CD14-positive monocyte (primary cell): ENCODE results near the gene TMIGD1. TPM values are rescaled to one million over a fixed set of nuclear protein-coding genes. Genes with fewer than 3 reads are reported as not detected.
A peak's percentile ranks its signal among the peaks of the same experiment; 100 is the strongest.

Experiments
- DNase-seq, 3 donors: peaks; one replicate each; pipeline ENCODE4 v3.0.0-alpha.2; 2011 to 2022
- H2AFZ ChIP-seq: 2 replicates; pipeline ENCODE4 v1.6.0; 2012; ENCODE audit warnings: mild to moderate bottlenecking, low read depth, low read length, inconsistent platforms; ENCODE audit not compliant: insufficient read depth, poor library complexity, severe bottlenecking
- H3K27ac ChIP-seq, 2 donors: 1 replicate in 1 of 2; 2 replicates in 1 of 2; pipeline ENCODE4 v1.5.1; 2012 to 2013; ENCODE audit warnings: low read length in 2 of 2, control low read depth in 1 of 2, inconsistent platforms in 1 of 2, low read depth in 1 of 2, mild to moderate bottlenecking in 1 of 2
- H3K27me3 ChIP-seq, 2 donors: one replicate each; pipeline versions ENCODE4 v1.6.0 to v1.6.1; 2011 to 2013; ENCODE audit warnings: low read length in 2 of 2; ENCODE audit not compliant: control insufficient read depth in 2 of 2, insufficient read depth in 2 of 2
- H3K36me3 ChIP-seq, 2 donors: replicated peaks in 1 of 2; 1 replicate in 1 of 2; 2 replicates in 1 of 2; pipeline versions ENCODE4 v1.5.1 to v1.6.1; 2012 to 2013; ENCODE audit warnings: low read length in 2 of 2, control low read depth in 1 of 2, inconsistent platforms in 1 of 2, mild to moderate bottlenecking in 1 of 2; ENCODE audit not compliant: insufficient read depth in 2 of 2, control insufficient read depth in 1 of 2
- H3K4me1 ChIP-seq, 2 donors: 1 replicate in 1 of 2; 2 replicates in 1 of 2; pipeline versions ENCODE4 v1.5.1 to v1.6.1; 2012 to 2013; ENCODE audit warnings: low read length in 2 of 2, control low read depth in 1 of 2, inconsistent platforms in 1 of 2, mild to moderate bottlenecking in 1 of 2, moderate library complexity in 1 of 2; ENCODE audit not compliant: insufficient read depth in 2 of 2, control insufficient read depth in 1 of 2
- H3K4me2 ChIP-seq: replicated peaks from 2 replicates; pipeline ENCODE3; 2012; ENCODE audit warnings: low read length, moderate library complexity, mild to moderate bottlenecking; ENCODE audit not compliant: poor library complexity, severe bottlenecking; ENCODE audit errors: extremely low read depth
- H3K4me3 ChIP-seq, 3 experiments: fragments of 200-600 bp in 1 of 3; sonication (generic) in 1 of 3; replicated peaks in 1 of 3; 1 replicate in 2 of 3; 2 replicates in 1 of 3; pipeline ENCODE4 v1.5.1; 2011 to 2013; ENCODE audit warnings: low read length in 3 of 3, mild to moderate bottlenecking in 3 of 3, control low read depth in 2 of 3, low read depth in 2 of 3, inconsistent platforms in 1 of 3, moderate library complexity in 1 of 3
- H3K79me2 ChIP-seq: 2 replicates; pipeline ENCODE4 v1.6.0; 2012; ENCODE audit warnings: mild to moderate bottlenecking, control low read depth, inconsistent platforms, low read length, moderate library complexity; ENCODE audit not compliant: insufficient read depth
- H3K9ac ChIP-seq: 2 replicates; pipeline ENCODE4 v1.6.0; 2017; ENCODE audit warnings: low read length, mild to moderate bottlenecking; ENCODE audit not compliant: insufficient read depth, poor library complexity, severe bottlenecking
- H3K9me3 ChIP-seq, 2 donors: replicated peaks in 1 of 2; 1 replicate in 1 of 2; 2 replicates in 1 of 2; pipeline versions ENCODE4 v1.5.1 to v1.6.1; 2012 to 2013; ENCODE audit warnings: low read length in 2 of 2, control low read depth in 1 of 2; ENCODE audit not compliant: control insufficient read depth in 1 of 2, insufficient read depth in 1 of 2
- H4K20me1 ChIP-seq: 2 replicates; pipeline ENCODE4 v1.6.0; 2012; ENCODE audit warnings: mild to moderate bottlenecking, low read length, control low read depth, moderate library complexity; ENCODE audit not compliant: insufficient read depth
- H3K27ac Mint-ChIP-seq, 7 donors: one replicate each; pipeline ENCODE4 v1.8.0; 2020; ENCODE audit warnings: mild to moderate bottlenecking in 7 of 7, mixed read lengths in 7 of 7, moderate library complexity in 6 of 7, inconsistent platforms in 2 of 7
- H3K27me3 Mint-ChIP-seq, 3 donors: one replicate each; pipeline ENCODE4 v1.8.0; 2021 to 2022; ENCODE audit warnings: low read depth in 3 of 3, mild to moderate bottlenecking in 3 of 3, mixed read lengths in 3 of 3, moderate library complexity in 3 of 3, inconsistent platforms in 1 of 3
- H3K36me3 Mint-ChIP-seq, 2 donors: one replicate each; pipeline ENCODE4 v1.8.0; 2020; ENCODE audit warnings: mixed read lengths in 2 of 2, inconsistent platforms in 1 of 2, mild to moderate bottlenecking in 1 of 2
- H3K4me1 Mint-ChIP-seq: one replicate; pipeline ENCODE4 v1.8.0; 2020; ENCODE audit warnings: mild to moderate bottlenecking, mixed read lengths
- H3K4me3 Mint-ChIP-seq, 2 donors: one replicate each; pipeline ENCODE4 v1.8.0; 2020; ENCODE audit warnings: mild to moderate bottlenecking in 2 of 2, mixed read lengths in 2 of 2, moderate library complexity in 1 of 2
- H3K9me3 Mint-ChIP-seq, 7 donors: one replicate each; pipeline ENCODE4 v1.8.0; 2020 to 2022; ENCODE audit warnings: mixed read lengths in 7 of 7, mild to moderate bottlenecking in 6 of 7, moderate library complexity in 6 of 7, inconsistent platforms in 2 of 7
- WGBS: methylation state at CpG from one replicate; pipeline ENCODE4 v1.1.5; 2013; ENCODE audit warnings: missing lambda C conversion rate; ENCODE audit not compliant: insufficient coverage; 5-methylcytosine and 5-hydroxymethylcytosine counted together
- intact Hi-C, 2 donors: fragments of 100-400 bp; cut with micrococcal nuclease; formaldehyde crosslinking; loops; one replicate each; pipeline versions ENCODE4 v1.15.0 to v1.15.1; 2023
- polyA plus RNA-seq, 3 donors: library from polyadenylated mRNA; depleted of rRNA in 1 of 3; unstranded in 2 of 3; stranded (reverse) in 1 of 3; fragments of 300-500 nt in 2 of 3; fragments of >200 nt in 1 of 3; fragmentation: Illumina TruSeq in 2 of 3; gene quantifications; 1 replicate in 2 of 3; 2 replicates in 1 of 3; pipeline ENCODE4 v1.2.3, GENCODE V29; 2012 to 2021
- TF ChIP-seq, protein P1 (sequence below): fragments of 200-600 bp; IDR thresholded peaks from one replicate; pipeline ENCODE4 v1.8.0; 2022; ENCODE audit warnings: antibody characterized with exemption, mild to moderate bottlenecking

The TMIGD1 gene
- polyA plus RNA-seq, 3 donors: not detected

DNA sequence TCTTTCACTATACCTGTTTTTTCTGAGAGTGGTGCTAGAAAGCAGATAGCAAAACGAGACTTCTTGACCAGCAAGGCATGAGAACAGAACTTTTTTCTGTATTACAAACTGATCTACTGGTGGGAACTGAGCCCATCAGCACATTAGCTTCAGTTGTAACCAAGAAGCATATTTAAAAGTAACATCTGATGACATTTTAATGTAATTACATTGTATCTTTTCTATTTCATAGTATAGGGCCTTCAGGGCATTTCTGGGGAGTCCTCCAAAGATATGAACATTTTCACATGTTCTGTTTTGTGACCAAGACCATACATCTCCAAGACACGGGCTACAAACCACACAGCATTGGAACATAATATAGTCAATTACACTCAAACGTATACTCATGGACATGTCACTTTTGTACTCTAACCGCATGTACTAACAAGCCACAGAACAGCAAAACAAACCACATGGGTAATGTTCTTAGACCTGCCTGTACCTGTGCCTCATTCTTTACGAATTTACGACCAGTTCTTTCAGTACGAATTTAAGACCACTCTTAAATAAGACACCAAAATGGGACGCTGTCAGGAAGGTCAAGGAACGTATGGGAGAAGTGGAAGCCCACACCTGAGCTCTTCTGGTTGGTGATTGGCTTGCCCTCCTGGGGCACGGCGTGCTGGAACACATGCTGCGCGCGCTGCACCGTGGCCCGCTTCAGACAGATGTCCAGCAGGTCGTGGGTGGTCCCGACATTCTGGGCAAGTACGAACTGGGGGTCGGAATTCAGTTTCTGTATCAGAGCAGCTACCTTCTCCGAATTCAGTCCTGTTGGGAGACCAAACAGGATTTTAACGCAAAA is 42.9 kb downstream of the TMIGD1 start:
- 2% methylated on average over 18 of the region's 22 CpGs for WGBS
- H4K20me1 ChIP-seq: no peaks in the 10 kb centered on the region
- H2AFZ ChIP-seq: peak overlapping the region; percentile 98
- H3K4me1 ChIP-seq: peaks cover 17 to 21% of the 10 kb centered on the region in 2 donors
- Mint-ChIP-seq H3K4me1 (peaks cover 14% of the 10 kb centered on the region), H3K27me3 (peaks cover 4 to 8% (median 8%) of the 10 kb centered on the region in 3 donors), H3K9me3 (peaks cover 0 to 4% (median 0%) of the 10 kb centered on the region in 7 donors), H3K4me3 (peak overlapping the region; percentile 89 to 95), H3K36me3 (peaks cover 23 to 25% of the 10 kb centered on the region in 2 donors), H3K27ac (peak overlapping the region in 6 of 7 donors; percentile 14 to 89 (median 50))
- intact Hi-C loops: loop anchor here (5.0 to 10.0 kb wide), 2 partner anchors 46 to 94 kb away; no protein-coding TSS in a partner anchor
- H3K27ac ChIP-seq: peak overlapping the region in 1 of 2 donors; percentile 12
- H3K79me2 ChIP-seq: peaks cover 5% of the 10 kb centered on the region
- peaks cover 4 to 9% of the 10 kb centered on the region in 2 donors for H3K27me3 ChIP-seq
- peak overlapping the region; percentile 82 for H3K9ac ChIP-seq
- H3K36me3 ChIP-seq: peaks cover 17 to 26% of the 10 kb centered on the region in 2 donors
- H3K4me3 ChIP-seq: peak overlapping the region; percentile 70 to 96 (median 93)
- TF ChIP-seq, protein P1, sequence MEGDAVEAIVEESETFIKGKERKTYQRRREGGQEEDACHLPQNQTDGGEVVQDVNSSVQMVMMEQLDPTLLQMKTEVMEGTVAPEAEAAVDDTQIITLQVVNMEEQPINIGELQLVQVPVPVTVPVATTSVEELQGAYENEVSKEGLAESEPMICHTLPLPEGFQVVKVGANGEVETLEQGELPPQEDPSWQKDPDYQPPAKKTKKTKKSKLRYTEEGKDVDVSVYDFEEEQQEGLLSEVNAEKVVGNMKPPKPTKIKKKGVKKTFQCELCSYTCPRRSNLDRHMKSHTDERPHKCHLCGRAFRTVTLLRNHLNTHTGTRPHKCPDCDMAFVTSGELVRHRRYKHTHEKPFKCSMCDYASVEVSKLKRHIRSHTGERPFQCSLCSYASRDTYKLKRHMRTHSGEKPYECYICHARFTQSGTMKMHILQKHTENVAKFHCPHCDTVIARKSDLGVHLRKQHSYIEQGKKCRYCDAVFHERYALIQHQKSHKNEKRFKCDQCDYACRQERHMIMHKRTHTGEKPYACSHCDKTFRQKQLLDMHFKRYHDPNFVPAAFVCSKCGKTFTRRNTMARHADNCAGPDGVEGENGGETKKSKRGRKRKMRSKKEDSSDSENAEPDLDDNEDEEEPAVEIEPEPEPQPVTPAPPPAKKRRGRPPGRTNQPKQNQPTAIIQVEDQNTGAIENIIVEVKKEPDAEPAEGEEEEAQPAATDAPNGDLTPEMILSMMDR: no peak
- DNase-seq: peak in 2 of 3 donors; percentile 3 to 7
- no peaks in the 10 kb centered on the region for H3K9me3 ChIP-seq
- peak overlapping the region; percentile 97 for H3K4me2 ChIP-seq

DNA sequence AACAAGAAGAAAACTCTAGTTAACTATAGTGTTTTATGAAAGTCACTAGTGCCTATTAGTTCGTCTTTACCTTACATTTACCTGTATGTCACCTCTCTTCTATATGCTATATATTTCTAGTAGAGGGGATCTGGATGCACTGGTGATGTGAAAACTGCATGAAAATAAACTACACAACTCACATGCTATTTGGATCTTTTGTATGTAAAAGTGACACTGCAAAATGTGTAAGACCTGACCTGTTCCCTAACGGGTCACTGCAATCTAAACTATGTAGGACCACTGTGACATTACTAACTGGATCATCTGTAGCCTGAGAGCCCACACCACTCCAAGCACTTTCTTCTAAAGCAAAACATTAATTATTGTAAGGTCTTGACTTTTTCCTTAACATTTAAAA is 43.8 kb downstream of the TMIGD1 start:
- Histone ChIP-seq H3K4me2 (no peak overlapping the region), H3K9me3 (no peaks in the 10 kb centered on the region), H3K79me2 (peaks cover 5% of the 10 kb centered on the region), H2AFZ (no peak overlapping the region), H3K36me3 (peaks cover 26 to 35% of the 10 kb centered on the region in 2 donors), H3K4me1 (peaks cover 17 to 21% of the 10 kb centered on the region in 2 donors), H3K4me3 (no peak overlapping the region), H4K20me1 (no peaks in the 10 kb centered on the region), H3K27me3 (peaks cover 4 to 9% of the 10 kb centered on the region in 2 donors), H3K27ac (no peak overlapping the region), H3K9ac (no peak overlapping the region)
- peaks cover 4 to 8% (median 8%) of the 10 kb centered on the region in 3 donors for H3K27me3 Mint-ChIP-seq
- H3K4me3 Mint-ChIP-seq: no peak overlapping the region
- peaks cover 0 to 4% (median 0%) of the 10 kb centered on the region in 7 donors for H3K9me3 Mint-ChIP-seq
- no peak for DNase-seq
- peaks cover 14% of the 10 kb centered on the region for H3K4me1 Mint-ChIP-seq
- H3K36me3 Mint-ChIP-seq: peaks cover 31 to 33% of the 10 kb centered on the region in 2 donors
- intact Hi-C loops: loop anchor here (5.0 to 10.0 kb wide), 2 partner anchors 47 to 95 kb away; no protein-coding TSS in a partner anchor
- no CpG with 5 or more reads among the region's 2 CpGs for WGBS
- H3K27ac Mint-ChIP-seq: no peak overlapping the region
- TF ChIP-seq, protein P1: no peak
